H1 (cell line): ENCODE data around the gene ATG4D. TPM values are rescaled to one million over a fixed set of nuclear protein-coding genes. Genes with fewer than 3 reads are reported as not detected.

Experiments
- CTCF ChIA-PET: fragments of 300-600 bp; sonication (Branson Sonifier 250); formaldehyde crosslinking; loops from one replicate; lab custom pipeline; 2021; ENCODE audit not compliant: partially characterized antibody; lab: Charles Lee
- POLR2A ChIA-PET: fragments of 300-600 bp; sonication (Branson Sonifier 250); formaldehyde crosslinking; loops from one replicate; lab custom pipeline; 2021; ENCODE audit warnings: inconsistent platforms; ENCODE audit not compliant: partially characterized antibody; lab: Charles Lee
- DNase-seq, 2 experiments: peaks; one replicate each; pipeline versions ENCODE4 v3.0.0 to v3.0.0-alpha.2; 2010 to 2022; ENCODE audit warnings: low spot score in 2 of 2, low read depth in 1 of 2, mixed read lengths in 1 of 2
- FAIRE-seq: peaks from 2 replicates; lab custom pipeline; 2011; peaks lifted over from hg19 to GRCh38; lab: Jason Lieb, UNC
- H2AFZ ChIP-seq: 2 replicates; pipeline ENCODE4 v1.8.1; 2012; ENCODE audit warnings: low read length, inconsistent platforms
- H2AK5ac ChIP-seq: 2 replicates; pipeline ENCODE4 v1.6.1; 2013; ENCODE audit warnings: low read depth, low read length
- H2BK120ac ChIP-seq: replicated peaks from 2 replicates; pipeline ENCODE3; 2013; ENCODE audit warnings: low read depth, low read length, inconsistent platforms
- H2BK12ac ChIP-seq: 2 replicates; pipeline ENCODE4 v1.6.1; 2013; ENCODE audit warnings: low read depth, low read length
- H2BK15ac ChIP-seq: 2 replicates; pipeline ENCODE4 v1.6.1; 2013; ENCODE audit warnings: low read length
- H2BK20ac ChIP-seq: 2 replicates; pipeline ENCODE4 v1.6.1; 2013; ENCODE audit warnings: low read length
- H2BK5ac ChIP-seq: 2 replicates; pipeline ENCODE4 v1.6.1; 2013; ENCODE audit warnings: low read depth, low read length
- H3K14ac ChIP-seq: 2 replicates; pipeline ENCODE4 v1.6.1; 2013; ENCODE audit warnings: inconsistent platforms; ENCODE audit not compliant: insufficient read length
- H3K18ac ChIP-seq: 2 replicates; pipeline ENCODE4 v1.6.1; 2013; ENCODE audit warnings: low read length; ENCODE audit errors: extremely low read depth
- H3K23ac ChIP-seq: 2 replicates; pipeline ENCODE4 v1.6.1; 2013; ENCODE audit warnings: inconsistent platforms; ENCODE audit not compliant: insufficient read length
- H3K23me2 ChIP-seq: 2 replicates; pipeline ENCODE4 v1.6.1; 2013; ENCODE audit warnings: low read depth, low read length
- H3K27ac ChIP-seq: 2 replicates; pipeline ENCODE4 v1.6.1; 2011; ENCODE audit warnings: low read depth, low read length, inconsistent platforms
- H3K27me3 ChIP-seq, 4 experiments: replicated peaks in 1 of 4; 1 replicate in 1 of 4; 2 replicates in 3 of 4; pipeline versions ENCODE4 v1.6.1 to v1.8.1; 2011 to 2013; ENCODE audit warnings: low read length in 3 of 4, mild to moderate bottlenecking in 3 of 4, inconsistent platforms in 2 of 4, mixed read lengths in 2 of 4, moderate library complexity in 1 of 4; ENCODE audit not compliant: control insufficient read depth in 3 of 4, insufficient read depth in 3 of 4; ENCODE audit errors: extremely low read depth in 1 of 4
- H3K36me3 ChIP-seq, 4 experiments: 2 replicates each; pipeline versions ENCODE4 v1.6.1 to v1.8.1; 2011 to 2013; ENCODE audit warnings: mild to moderate bottlenecking in 4 of 4, low read length in 3 of 4, moderate library complexity in 2 of 4, control low read depth in 1 of 4, inconsistent platforms in 1 of 4; ENCODE audit not compliant: insufficient read depth in 4 of 4, control insufficient read depth in 2 of 4
- H3K4ac ChIP-seq: replicated peaks from 2 replicates; pipeline ENCODE3; 2013; ENCODE audit warnings: low read length, low read depth, mixed read lengths, inconsistent platforms; ENCODE audit not compliant: insufficient read length
- H3K4me1 ChIP-seq, 4 experiments: replicated peaks in 1 of 4; 1 replicate in 1 of 4; 2 replicates in 3 of 4; pipeline versions ENCODE4 v1.6.1 to v1.8.1; 2011 to 2013; ENCODE audit warnings: low read length in 3 of 4, inconsistent platforms in 2 of 4, mixed read lengths in 1 of 4; ENCODE audit not compliant: insufficient read depth in 4 of 4, control insufficient read depth in 3 of 4
- H3K4me2 ChIP-seq, 2 experiments: 2 replicates each; pipeline versions ENCODE4 v1.6.1 to v1.8.1; 2011 to 2013; ENCODE audit warnings: low read depth in 2 of 2, low read length in 2 of 2, control low read depth in 1 of 2, inconsistent platforms in 1 of 2, mild to moderate bottlenecking in 1 of 2; ENCODE audit not compliant: insufficient read depth in 1 of 2
- H3K4me3 ChIP-seq, 4 experiments: fragments of 200-600, 300-600 bp in 1 of 4; sonication (generic), shearing (Covaris generic), sonication (Bioruptor Twin) in 1 of 4; 2 replicates each; pipeline versions ENCODE4 v1.5.1 to v1.8.1; 2011 to 2016; ENCODE audit warnings: low read length in 4 of 4, low read depth in 3 of 4, control low read depth in 2 of 4, inconsistent platforms in 2 of 4, mild to moderate bottlenecking in 2 of 4, mixed read lengths in 1 of 4, moderate library complexity in 1 of 4; ENCODE audit not compliant: insufficient read depth in 2 of 4; ENCODE audit errors: extremely low read depth in 1 of 4
- H3K56ac ChIP-seq: replicated peaks from 2 replicates; pipeline ENCODE3; 2013; ENCODE audit warnings: low read depth, mild to moderate bottlenecking, mixed read lengths, low read length, inconsistent platforms; ENCODE audit not compliant: insufficient read length
- H3K79me1 ChIP-seq: 2 replicates; pipeline ENCODE4 v1.6.1; 2013; ENCODE audit warnings: low read depth, low read length, control low read depth
- H3K79me2 ChIP-seq, 2 experiments: 2 replicates each; pipeline versions ENCODE4 v1.6.1 to v1.8.1; 2012 to 2013; ENCODE audit warnings: low read length in 2 of 2, mild to moderate bottlenecking in 2 of 2, inconsistent platforms in 1 of 2; ENCODE audit not compliant: insufficient read depth in 2 of 2, control insufficient read depth in 1 of 2
- H3K9ac ChIP-seq, 4 experiments: replicated peaks in 1 of 4; 1 replicate in 1 of 4; 2 replicates in 3 of 4; pipeline versions ENCODE4 v1.6.1 to v1.8.1; 2011 to 2013; ENCODE audit warnings: low read depth in 3 of 4, low read length in 3 of 4, control low read depth in 2 of 4, mild to moderate bottlenecking in 2 of 4, moderate library complexity in 2 of 4, inconsistent platforms in 1 of 4; ENCODE audit errors: extremely low read depth in 1 of 4
- H3K9me3 ChIP-seq, 2 experiments: 2 replicates each; pipeline versions ENCODE4 v1.6.1 to v1.8.1; 2012 to 2013; ENCODE audit warnings: mild to moderate bottlenecking in 2 of 2, moderate library complexity in 2 of 2, control low read depth in 1 of 2, inconsistent platforms in 1 of 2, low read depth in 1 of 2, low read length in 1 of 2, mixed read lengths in 1 of 2; ENCODE audit not compliant: insufficient read depth in 2 of 2
- H4K20me1 ChIP-seq, 2 experiments: replicated peaks in 1 of 2; 2 replicates each; pipeline versions ENCODE3 to v1.8.1; 2011 to 2013; ENCODE audit warnings: inconsistent platforms in 2 of 2, low read length in 2 of 2, mild to moderate bottlenecking in 1 of 2; ENCODE audit not compliant: insufficient read depth in 2 of 2, control insufficient read depth in 1 of 2
- H4K5ac ChIP-seq: 2 replicates; pipeline ENCODE4 v1.6.1; 2013; ENCODE audit warnings: low read length, low read depth, mixed read lengths, inconsistent platforms; ENCODE audit not compliant: insufficient read length
- H4K8ac ChIP-seq: 2 replicates; pipeline ENCODE4 v1.8.0; 2013; ENCODE audit warnings: mild to moderate bottlenecking, moderate library complexity, low read length, inconsistent platforms; ENCODE audit not compliant: insufficient read depth; ENCODE audit errors: extremely low read depth
- H4K91ac ChIP-seq: replicated peaks from 2 replicates; pipeline ENCODE3; 2013; ENCODE audit warnings: low read length, mixed read lengths, inconsistent platforms; ENCODE audit not compliant: insufficient read length
- CTBP2 ChIP-seq: IDR thresholded peaks from 2 replicates; pipeline ENCODE4 v1.7.0; 2011; ENCODE audit warnings: borderline replicate concordance, mild to moderate bottlenecking, moderate library complexity, mixed read lengths, low read length; ENCODE audit not compliant: insufficient read depth, insufficient read length
- EGR1 ChIP-seq: IDR thresholded peaks from 2 replicates; pipeline ENCODE4 v1.6.1; 2011; ENCODE audit warnings: low read depth, low read length, borderline replicate concordance
- EZH2 ChIP-seq: fragments of 200-600 bp; sonication (generic); IDR thresholded peaks from 2 replicates; pipeline ENCODE4 v1.7.1; 2012; ENCODE audit warnings: low read depth, mild to moderate bottlenecking, moderate library complexity, low read length, inconsistent platforms; ENCODE audit not compliant: severe bottlenecking
- FOSL1 ChIP-seq: IDR thresholded peaks from 2 replicates; pipeline ENCODE4 v1.6.1; 2011; ENCODE audit warnings: mild to moderate bottlenecking, low read depth, low read length, moderate library complexity; ENCODE audit not compliant: insufficient read depth
- GTF2F1 ChIP-seq: IDR thresholded peaks from 2 replicates; pipeline ENCODE4 v1.6.1; 2012; ENCODE audit warnings: low read depth, low read length, improper control_type of control experiment, borderline replicate concordance
- NANOG ChIP-seq: IDR thresholded peaks from 2 replicates; pipeline ENCODE4 v1.6.1; 2011; ENCODE audit warnings: low read length, low read depth, mild to moderate bottlenecking, inconsistent platforms; ENCODE audit not compliant: insufficient read depth, poor library complexity, severe bottlenecking
- NRF1 ChIP-seq: IDR thresholded peaks from 2 replicates; pipeline ENCODE4 v1.6.1; 2011; ENCODE audit warnings: mild to moderate bottlenecking, low read depth, low read length, improper control_type of control experiment
- POLR2AphosphoS5 ChIP-seq: IDR thresholded peaks from 2 replicates; pipeline ENCODE4 v1.6.1; 2011; ENCODE audit warnings: low read depth, low read length
- SRF ChIP-seq: IDR thresholded peaks from 2 replicates; pipeline ENCODE4 v1.6.1; 2011; ENCODE audit warnings: mild to moderate bottlenecking, low read depth, low read length, moderate library complexity
- WGBS, 2 experiments: shearing (Covaris generic) in 1 of 2; methylation state at CpG; one replicate each; pipeline versions ENCODE4 v1.1.6 to v1.1.7; 2013 to 2015; ENCODE audit warnings: low lambda C conversion rate in 2 of 2, mixed read lengths in 2 of 2, inconsistent platforms in 1 of 2, low coverage in 1 of 2, missing lambda C conversion rate in 1 of 2; ENCODE audit not compliant: insufficient replicate concordance in 2 of 2, insufficient coverage in 1 of 2, insufficient read length in 1 of 2; ENCODE audit errors: extremely low coverage in 1 of 2, missing lambda C conversion rate in 1 of 2; 5-methylcytosine and 5-hydroxymethylcytosine counted together
- polyA plus RNA-seq, 7 experiments: library from polyadenylated mRNA; depleted of rRNA in 3 of 7; stranded (reverse) in 5 of 7; unstranded in 2 of 7; fragments of >200 nt in 5 of 7; fragments of 200-250 nt in 2 of 7; gene quantifications; 1 replicate in 5 of 7; 2 replicates in 1 of 7; 4 replicates in 1 of 7; pipeline versions ENCODE4 v1.2.1 to v1.2.3, GENCODE V29; 2011 to 2013; ENCODE audit warnings: missing spikeins in 2 of 7, mixed read lengths in 2 of 7
- total RNA-seq: library from RNA; stranded (reverse); fragmentation: NEBNext Ultra II Directional; extraction: Animal tissue kit (Norgen Biotek cat#: 25700); gene quantifications from 2 replicates; pipeline ENCODE4 v1.2.1, GENCODE V29; 2021

ATG4D gene
- total and polyA plus RNA-seq, 2 of the 8 experiments (the other 6 are each of a cell fraction or from before 2014, with no cell fraction given): 39.6 to 43.7 TPM

DNA sequence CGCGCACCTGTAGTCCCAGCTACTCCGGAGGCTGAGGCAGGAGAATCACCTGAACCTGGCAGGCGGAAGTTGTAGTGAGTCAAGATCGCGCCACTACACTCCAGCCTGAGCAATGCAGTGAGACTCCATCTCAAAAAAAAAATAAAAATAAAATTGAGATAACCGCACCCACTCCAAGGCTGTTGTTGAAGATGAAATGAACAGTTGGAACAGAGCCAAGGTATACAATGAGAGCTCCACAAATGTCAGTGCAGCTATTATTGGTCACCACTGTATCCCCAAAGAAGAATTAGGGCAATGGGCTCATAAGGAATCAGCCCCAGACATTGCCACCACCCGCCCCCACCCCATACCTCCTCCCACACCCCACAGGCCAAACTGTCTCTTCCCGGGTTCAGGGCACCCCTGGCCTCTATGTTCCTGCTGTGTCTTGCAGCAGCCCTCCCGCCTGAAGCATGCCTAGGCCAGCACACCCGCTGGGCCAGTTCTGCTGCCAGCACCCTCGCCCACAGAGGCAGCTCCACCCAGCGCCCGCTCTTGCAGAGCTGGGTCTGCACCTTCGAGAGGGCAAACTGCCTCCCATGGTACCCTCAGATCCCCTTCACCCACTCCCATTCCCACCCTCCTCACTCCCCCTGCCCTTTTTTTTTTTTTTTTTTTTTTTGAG lies 22.9 kb upstream of the ATG4D start:
- H4K20me1 ChIP-seq: peaks cover 2% of the 10 kb centered on the region in 2 experiments
- no peak overlapping the region for H2BK12ac ChIP-seq
- no peaks in the 10 kb centered on the region; the same call in 1 of the 2 replicates for H3K79me1 ChIP-seq
- no peaks in the 10 kb centered on the region for H3K36me3 ChIP-seq
- no peak for DNase-seq
- H3K4ac ChIP-seq: no peak overlapping the region
- WGBS, 2 experiments: 90% methylated on average over 15 of the region's 15 CpGs; no CpG with 5 or more reads in 1 of the 2 experiments
- H3K4me1 ChIP-seq: peaks cover 0 to 18% (median 7%) of the 10 kb centered on the region in 4 experiments; a peak in 5 of 7 replicates
- TF ChIP-seq NRF1 (no peak), EZH2 (no peak), GTF2F1 (no peak), SRF (no peak), FOSL1 (no peak), CTBP2 (no peak), POLR2AphosphoS5 (no peak), EGR1 (no peak), NANOG (no peak)
- FAIRE-seq: no peak
- no peak overlapping the region for H2BK5ac ChIP-seq
- no peak overlapping the region for H2BK120ac ChIP-seq
- peaks cover 18% of the 10 kb centered on the region for H3K23me2 ChIP-seq
- no peak overlapping the region for H2BK20ac ChIP-seq
- H2BK15ac ChIP-seq: no peak overlapping the region
- no peak overlapping the region for H3K27ac ChIP-seq
- H3K56ac ChIP-seq: no peak overlapping the region
- no peak overlapping the region for H2AK5ac ChIP-seq
- no peaks in the 10 kb centered on the region for H3K9me3 ChIP-seq
- H4K8ac ChIP-seq: no peak overlapping the region
- H3K27me3 ChIP-seq: peaks cover 15 to 37% (median 34%) of the 10 kb centered on the region in 4 experiments; a peak in 6 of 7 replicates
- H4K91ac ChIP-seq: no peak overlapping the region
- ChIA-PET POLR2A (no interaction called here), CTCF (interaction anchor here (0.6 to 5.6 kb wide), 10 partner anchors 13 to 331 kb away, joined by 3 to 46 read pairs (median 3); no protein-coding TSS in a partner anchor)
- no peak overlapping the region for H3K18ac ChIP-seq
- H3K4me2 ChIP-seq: no peak overlapping the region
- H2AFZ ChIP-seq: no peak overlapping the region
- no peaks in the 10 kb centered on the region for H3K79me2 ChIP-seq
- H3K23ac ChIP-seq: no peak overlapping the region
- no peak overlapping the region for H3K4me3 ChIP-seq
- H3K14ac ChIP-seq: no peak overlapping the region
- no peak overlapping the region for H4K5ac ChIP-seq
- H3K9ac ChIP-seq: no peak overlapping the region
